ENCODE data around the gene ZIC2.

DNA sequence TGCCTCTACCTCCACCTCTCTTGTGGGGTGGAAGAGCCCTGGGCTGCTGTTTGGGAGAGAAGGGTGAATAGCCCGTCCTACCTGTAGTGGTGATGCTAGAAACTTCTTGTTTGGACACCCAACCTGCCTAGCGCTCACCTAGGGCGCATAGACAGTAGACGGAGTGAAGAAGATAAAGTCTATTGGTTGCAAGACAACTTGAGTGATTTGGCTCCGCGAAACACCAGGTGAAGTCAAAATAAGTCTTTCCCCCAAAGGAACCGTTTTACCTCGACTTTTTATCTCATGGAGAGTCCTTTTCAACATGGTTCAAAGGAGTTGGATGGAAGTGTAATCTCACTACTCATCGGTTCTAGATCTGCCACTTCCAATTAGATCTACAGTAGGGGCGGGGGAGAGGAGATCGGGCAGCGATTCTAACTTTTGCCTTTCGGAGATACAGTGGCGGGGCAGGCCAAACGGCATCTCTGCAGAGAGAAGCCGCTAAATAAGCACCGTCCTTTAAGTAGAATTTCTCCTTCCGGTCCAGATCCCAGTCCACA lies 9.3 kb upstream of the ZIC2 start:
- TF ChIP-seq CTCF (IDR thresholded peaks at IDR 0.05; ENCODE audit: insufficient read depth, low read length) (no peak), REST (IDR thresholded peaks at IDR 0.05; ENCODE audit: insufficient replicate concordance, low read depth) (no peak), POLR2AphosphoS5 (IDR thresholded peaks at IDR 0.05; ENCODE audit: low read depth) (no peak), GABPA (IDR thresholded peaks at IDR 0.05; ENCODE audit: low read depth) (no peak)

Measured in HL-60 (cell line).